Dendritic cell treated with granulocyte-macrophage colony-stimulating factor and Interleukin-4, amounts not matched to agents 40 ng/mL and 50 ng/mL, for 4 days (primary cell): Measurements from ENCODE around the gene RIMS1.
"Not testable (repeated sequence)": the region's sequence is repeated elsewhere in the genome, so short reads cannot be mapped to it uniquely, and the experiment has no call there.

Experiments used
- H3K27ac Mint-ChIP-seq: one replicate; pipeline ENCODE4 v1.8.0; 2022; ENCODE audit warnings: mild to moderate bottlenecking, mixed read lengths
- H3K27me3 Mint-ChIP-seq: one replicate; pipeline ENCODE4 v1.8.0; 2022; ENCODE audit warnings: mild to moderate bottlenecking, mixed read lengths
- H3K36me3 Mint-ChIP-seq: one replicate; pipeline ENCODE4 v1.8.0; 2022; ENCODE audit warnings: low read depth, mixed read lengths
- H3K4me1 Mint-ChIP-seq: one replicate; pipeline ENCODE4 v1.8.0; 2022; ENCODE audit warnings: low read depth, mixed read lengths
- H3K4me3 Mint-ChIP-seq: one replicate; pipeline ENCODE4 v1.8.0; 2022; ENCODE audit warnings: mild to moderate bottlenecking, moderate library complexity, mixed read lengths
- H3K9me3 Mint-ChIP-seq: one replicate; pipeline ENCODE4 v1.8.0; 2022; ENCODE audit warnings: mixed read lengths
- intact Hi-C: fragments of 100-400 bp; cut with micrococcal nuclease; formaldehyde crosslinking; loops from one replicate; pipeline ENCODE4 v1.15.0; 2022

RIMS1 gene

DNA sequence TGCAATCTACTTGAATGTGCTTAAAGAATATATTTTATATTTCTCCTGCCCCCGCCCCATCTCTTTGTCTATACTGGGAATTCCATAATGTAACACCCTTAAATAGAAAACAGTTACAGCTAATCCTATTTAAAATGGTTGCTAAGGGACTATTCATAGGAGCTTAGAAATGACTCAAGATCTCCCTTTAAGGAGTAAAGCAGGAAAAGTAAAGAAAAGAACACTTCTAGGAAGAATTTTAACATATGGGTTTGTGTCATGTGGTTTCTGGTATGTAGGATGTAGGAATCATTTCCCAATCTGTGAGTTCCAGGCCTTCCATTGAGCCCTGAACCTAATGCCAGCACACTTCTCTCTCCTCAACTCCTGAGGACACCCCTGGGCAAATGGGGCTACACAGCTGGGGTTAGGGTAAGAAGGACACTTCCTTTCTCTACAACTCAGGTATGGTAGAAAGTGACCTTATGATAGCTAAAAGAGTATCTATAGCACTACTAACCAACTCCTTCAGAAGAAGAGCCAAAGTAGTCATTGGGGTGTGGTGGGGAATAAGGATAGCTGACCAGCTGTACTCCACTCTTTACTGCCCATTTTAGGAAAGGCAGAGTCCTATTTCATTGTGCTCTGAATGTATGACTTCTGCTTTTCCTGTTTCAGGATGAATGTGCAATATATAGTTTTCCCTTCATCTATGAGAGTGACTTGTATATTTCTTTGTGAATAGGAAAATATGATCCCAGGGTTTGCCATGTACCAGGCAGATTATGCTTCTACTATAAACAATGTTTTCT lies 27.3 kb downstream of the RIMS1 start:
- intact Hi-C loops, result no loop called here
- Mint-ChIP-seq H3K4me3 (no peak overlapping the region), H3K9me3 (no peaks in the 10 kb centered on the region), H3K27me3 (no peaks in the 10 kb centered on the region), H3K4me1 (no peaks in the 10 kb centered on the region), H3K27ac (no peak overlapping the region), H3K36me3 (no peaks in the 10 kb centered on the region)

- no peaks in the 10 kb centered on the region for H3K9me3 Mint-ChIP-seq
- no peak overlapping the region for H3K4me3 Mint-ChIP-seq
- intact Hi-C loops, result no loop called here
- no peaks in the 10 kb centered on the region for H3K27me3 Mint-ChIP-seq
- H3K36me3 Mint-ChIP-seq, result no peaks in the 10 kb centered on the region
- no peak overlapping the region for H3K27ac Mint-ChIP-seq
- H3K4me1 Mint-ChIP-seq, result no peaks in the 10 kb centered on the region
These were observed 42.7 kb downstream of the RIMS1 start for GRCh38 chr6:71929047-71929446.

DNA sequence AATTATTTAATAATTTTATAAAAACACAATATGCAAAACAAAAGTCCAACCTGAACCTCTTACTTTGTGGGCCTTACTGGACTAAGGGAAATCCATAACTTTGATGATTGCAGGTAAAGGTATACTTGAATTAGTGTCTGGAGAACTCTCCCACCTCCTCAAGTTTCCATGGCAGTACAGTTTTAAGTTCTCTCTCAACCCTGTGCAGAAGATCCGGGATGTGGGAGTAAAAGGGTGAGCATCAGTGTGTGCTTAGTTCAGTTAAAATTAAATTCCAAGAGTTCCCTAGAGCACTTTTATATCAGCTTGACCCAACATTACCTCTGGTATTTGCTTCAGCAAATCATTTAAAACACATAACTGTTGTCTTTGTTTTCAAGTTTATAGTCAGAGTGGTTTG lies 47.5 kb downstream of the RIMS1 start:
- no peaks in the 10 kb centered on the region for H3K36me3 Mint-ChIP-seq
- H3K4me3 Mint-ChIP-seq, result no peak overlapping the region
- intact Hi-C loops, result no loop called here
- H3K27ac Mint-ChIP-seq, result no peak overlapping the region
- no peaks in the 10 kb centered on the region for H3K4me1 Mint-ChIP-seq
- H3K9me3 Mint-ChIP-seq, result peaks cover 5% of the 10 kb centered on the region
- no peaks in the 10 kb centered on the region for H3K27me3 Mint-ChIP-seq

DNA sequence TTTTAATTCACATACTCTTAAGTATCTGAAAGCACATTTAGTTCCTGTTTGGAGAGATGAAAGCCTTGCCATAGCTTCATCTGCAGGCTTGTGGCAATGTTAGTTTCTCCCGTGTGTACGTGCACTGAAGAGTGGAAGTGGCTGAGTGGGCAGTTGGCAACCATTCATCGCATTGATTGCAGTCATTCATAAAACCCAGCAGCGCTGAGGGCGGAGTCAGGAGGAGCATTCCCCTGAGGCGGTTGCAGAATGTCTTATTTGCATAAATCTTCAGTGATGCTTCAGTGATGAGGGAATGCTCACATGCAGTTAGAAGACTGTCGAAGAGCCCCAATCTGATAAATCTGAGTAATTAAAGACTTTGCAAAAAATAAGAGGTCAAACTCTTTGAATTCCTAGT lies 79.1 kb downstream of the RIMS1 start:
- intact Hi-C loops, result no loop called here
- H3K4me1 Mint-ChIP-seq, result no peaks in the 10 kb centered on the region
- no peaks in the 10 kb centered on the region for H3K9me3 Mint-ChIP-seq
- H3K27ac Mint-ChIP-seq, result no peak overlapping the region
- no peaks in the 10 kb centered on the region for H3K36me3 Mint-ChIP-seq
- H3K27me3 Mint-ChIP-seq, result no peaks in the 10 kb centered on the region
- no peak overlapping the region for H3K4me3 Mint-ChIP-seq

GRCh38 chr6:71967436-71967835 lies 81.1 kb downstream of the RIMS1 start:
- Mint-ChIP-seq H3K4me1 (no peaks in the 10 kb centered on the region), H3K9me3 (no peaks in the 10 kb centered on the region), H3K27ac (no peak overlapping the region), H3K36me3 (no peaks in the 10 kb centered on the region), H3K27me3 (no peaks in the 10 kb centered on the region), H3K4me3 (no peak overlapping the region)
- intact Hi-C loops, result no loop called here

DNA sequence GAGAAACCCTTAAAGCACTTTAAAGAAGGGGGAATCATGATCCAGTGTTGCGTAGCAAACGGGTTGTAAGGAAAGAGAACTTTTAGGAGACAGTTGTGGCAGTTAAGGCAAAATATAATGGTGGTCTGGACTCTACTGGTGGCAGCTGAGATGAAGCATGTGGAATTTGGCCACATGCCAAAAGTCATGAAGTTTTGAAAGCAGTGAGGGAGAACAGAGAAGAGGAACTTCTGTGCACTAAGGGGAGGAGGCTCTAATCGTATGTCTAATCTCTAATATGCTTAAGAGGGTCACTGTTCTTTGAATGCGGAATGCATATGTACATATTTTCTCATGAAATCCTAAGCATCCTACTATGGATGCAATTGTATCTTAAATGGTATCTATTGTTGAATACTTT lies 91.5 kb downstream of the RIMS1 start:
- H3K4me1 Mint-ChIP-seq, result no peaks in the 10 kb centered on the region
- intact Hi-C loops, result no loop called here
- no peak overlapping the region for H3K4me3 Mint-ChIP-seq
- H3K27ac Mint-ChIP-seq, result no peak overlapping the region
- no peaks in the 10 kb centered on the region for H3K9me3 Mint-ChIP-seq
- no peaks in the 10 kb centered on the region for H3K36me3 Mint-ChIP-seq
- no peaks in the 10 kb centered on the region for H3K27me3 Mint-ChIP-seq

DNA sequence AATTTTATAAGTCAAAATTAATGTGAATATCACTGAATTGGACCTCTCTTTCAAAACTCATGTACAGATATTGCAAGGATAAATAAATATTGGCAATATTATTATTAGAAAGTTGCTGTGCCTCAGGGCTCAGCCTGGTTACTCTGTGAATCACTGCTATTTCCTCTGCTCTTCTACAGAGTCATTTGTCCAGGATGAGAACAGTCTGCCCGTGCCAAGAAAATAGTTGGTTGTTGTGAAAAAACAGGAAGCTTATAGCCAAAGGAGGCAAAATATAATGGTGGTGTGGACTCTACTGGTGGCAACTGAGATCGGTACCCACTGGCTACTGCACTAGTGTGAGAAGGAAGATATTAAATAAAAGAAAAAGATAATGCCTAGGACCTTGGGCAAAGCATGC lies 93.6 kb downstream of the RIMS1 start:
- Mint-ChIP-seq H3K36me3 (no peaks in the 10 kb centered on the region), H3K4me3 (no peak overlapping the region), H3K9me3 (no peaks in the 10 kb centered on the region), H3K27me3 (no peaks in the 10 kb centered on the region), H3K27ac (no peak overlapping the region), H3K4me1 (no peaks in the 10 kb centered on the region)
- intact Hi-C loops, result no loop called here

GRCh38 chr6:71982389-71982788 lies 96.0 kb downstream of the RIMS1 start:
- intact Hi-C loops, result no loop called here
- no peak overlapping the region for H3K4me3 Mint-ChIP-seq
- no peaks in the 10 kb centered on the region for H3K4me1 Mint-ChIP-seq
- H3K27ac Mint-ChIP-seq, result no peak overlapping the region
- no peaks in the 10 kb centered on the region for H3K36me3 Mint-ChIP-seq
- no peaks in the 10 kb centered on the region for H3K9me3 Mint-ChIP-seq
- no peaks in the 10 kb centered on the region for H3K27me3 Mint-ChIP-seq

GRCh38 chr6:71983131-71983530 lies 96.8 kb downstream of the RIMS1 start:
- Mint-ChIP-seq H3K9me3 (no peaks in the 10 kb centered on the region), H3K4me1 (no peaks in the 10 kb centered on the region), H3K27ac (no peak overlapping the region), H3K27me3 (no peaks in the 10 kb centered on the region), H3K4me3 (no peak overlapping the region), H3K36me3 (no peaks in the 10 kb centered on the region)
- intact Hi-C loops, result no loop called here

DNA sequence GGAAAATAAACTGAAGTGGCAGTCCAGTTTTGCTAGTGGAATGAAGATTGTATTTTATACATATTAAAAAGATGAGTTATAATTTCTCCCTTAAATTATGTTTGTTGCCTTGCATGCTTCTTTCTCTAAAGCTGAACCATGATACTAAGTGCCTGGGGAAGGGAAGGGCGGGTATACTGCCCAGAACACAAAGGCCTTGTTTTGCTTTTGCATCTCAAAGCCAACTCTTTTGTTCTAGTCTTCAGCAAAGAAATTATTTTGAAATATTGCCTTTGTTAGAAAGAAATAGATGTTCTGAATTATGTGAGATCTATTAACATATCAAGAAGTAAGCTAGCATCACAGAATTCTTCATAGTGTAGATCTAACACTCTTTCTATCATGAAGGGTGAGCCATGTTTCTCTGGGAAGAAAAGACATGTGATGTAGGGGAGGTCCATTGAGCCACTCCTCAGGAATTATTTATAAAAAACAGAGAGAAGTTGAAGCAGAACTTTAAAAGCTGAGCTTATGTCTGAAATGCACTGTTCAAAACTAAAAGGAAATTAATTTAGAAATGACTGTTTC lies 108.4 kb downstream of the RIMS1 start:
- intact Hi-C loops, result no loop called here
- H3K36me3 Mint-ChIP-seq, result no peaks in the 10 kb centered on the region
- no peaks in the 10 kb centered on the region for H3K27me3 Mint-ChIP-seq
- H3K9me3 Mint-ChIP-seq, result no peaks in the 10 kb centered on the region
- H3K27ac Mint-ChIP-seq, result no peak overlapping the region
- no peak overlapping the region for H3K4me3 Mint-ChIP-seq
- no peaks in the 10 kb centered on the region for H3K4me1 Mint-ChIP-seq

GRCh38 chr6:71997341-71997740 lies 111.0 kb downstream of the RIMS1 start:
- no peaks in the 10 kb centered on the region for H3K4me1 Mint-ChIP-seq
- no peaks in the 10 kb centered on the region for H3K27me3 Mint-ChIP-seq
- H3K36me3 Mint-ChIP-seq, result no peaks in the 10 kb centered on the region
- H3K27ac Mint-ChIP-seq, result no peak overlapping the region
- intact Hi-C loops, result no loop called here
- no peaks in the 10 kb centered on the region for H3K9me3 Mint-ChIP-seq
- H3K4me3 Mint-ChIP-seq, result no peak overlapping the region

GRCh38 chr6:72002415-72002814 lies 116.1 kb downstream of the RIMS1 start:
- intact Hi-C loops, result no loop called here

GRCh38 chr6:72006591-72006990 lies 120.2 kb downstream of the RIMS1 start:
- H3K4me1 Mint-ChIP-seq, H3K27ac Mint-ChIP-seq, intact Hi-C loops, H3K36me3 Mint-ChIP-seq, H3K4me3 Mint-ChIP-seq, H3K27me3 Mint-ChIP-seq: not testable (repeated sequence)
- peaks cover 36% of the 10 kb centered on the region for H3K9me3 Mint-ChIP-seq

More at GRCh38 chr6:72002415-72002814, 116.1 kb downstream of the RIMS1 start:
- Mint-ChIP-seq H3K4me1 (no peaks in the 10 kb centered on the region), H3K27ac (no peak overlapping the region), H3K4me3 (no peak overlapping the region), H3K9me3 (peaks cover 24% of the 10 kb centered on the region), H3K36me3 (no peaks in the 10 kb centered on the region), H3K27me3 (no peaks in the 10 kb centered on the region)

DNA sequence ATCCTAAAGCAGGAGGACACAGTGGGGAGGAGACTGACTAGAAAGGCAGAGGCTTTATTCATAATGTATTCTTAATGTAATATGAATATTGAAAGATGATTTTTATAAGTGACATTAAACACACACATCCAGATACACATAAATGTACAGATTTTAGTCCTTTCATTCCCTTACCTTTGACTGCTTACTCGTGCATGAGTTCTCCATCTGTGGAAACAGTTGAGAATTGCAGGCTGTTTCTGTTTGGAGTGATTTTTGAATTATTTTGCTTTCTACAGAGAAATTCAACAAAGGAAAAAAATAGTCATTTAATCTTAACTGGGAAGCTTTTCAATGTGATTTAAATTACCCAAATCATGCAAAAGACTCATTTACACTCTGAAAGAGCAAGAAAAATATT lies 136.5 kb downstream of the RIMS1 start:
- Mint-ChIP-seq H3K4me1 (no peaks in the 10 kb centered on the region), H3K4me3 (no peak overlapping the region), H3K27me3 (no peaks in the 10 kb centered on the region), H3K36me3 (no peaks in the 10 kb centered on the region), H3K9me3 (peaks cover 6% of the 10 kb centered on the region), H3K27ac (no peak overlapping the region)
- intact Hi-C loops, result no loop called here

DNA sequence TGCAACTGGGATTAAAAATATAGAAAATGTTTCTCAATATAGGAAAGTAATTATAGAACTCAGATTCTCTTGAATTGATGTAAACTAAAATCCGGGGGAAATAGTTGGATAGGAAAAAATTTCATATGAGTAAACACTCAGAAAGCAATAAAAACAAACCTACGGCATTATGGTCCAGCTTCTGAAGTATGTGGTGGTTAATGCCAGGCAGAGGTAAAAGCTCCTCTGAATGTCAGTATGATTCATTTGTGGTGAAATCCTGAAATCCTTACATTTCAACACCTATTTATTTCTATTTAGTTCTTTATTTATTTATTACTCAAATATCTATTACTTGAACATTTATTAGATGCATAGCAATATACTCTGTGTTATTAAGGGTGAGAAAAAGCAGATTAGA lies 145.1 kb downstream of the RIMS1 start:
- H3K27ac Mint-ChIP-seq, result no peak overlapping the region
- H3K4me1 Mint-ChIP-seq, result no peaks in the 10 kb centered on the region
- H3K27me3 Mint-ChIP-seq, result no peaks in the 10 kb centered on the region
- H3K36me3 Mint-ChIP-seq, result no peaks in the 10 kb centered on the region
- no peaks in the 10 kb centered on the region for H3K9me3 Mint-ChIP-seq
- intact Hi-C loops, result no loop called here
- H3K4me3 Mint-ChIP-seq, result no peak overlapping the region
